CD4-positive, alpha-beta memory T cell (primary cell): ENCODE data around the gene ARFGAP2. TPM values are rescaled to one million over a fixed set of nuclear protein-coding genes. Genes with fewer than 3 reads are reported as not detected.

Source experiments
- CTCF ChIA-PET: fragments of 350-600 bp; sonication (Branson Sonifier 250); formaldehyde crosslinking; loops from one replicate; lab custom pipeline; 2021; ENCODE audit warnings: inconsistent platforms; ENCODE audit not compliant: partially characterized antibody; lab: Charles Lee
- POLR2A ChIA-PET: fragments of 350-600 bp; sonication (Branson Sonifier 250); formaldehyde crosslinking; loops from one replicate; lab custom pipeline; 2021; ENCODE audit not compliant: partially characterized antibody; lab: Charles Lee
- DNase-seq, 5 donors: peaks; one replicate each; pipeline versions ENCODE4 v3.0.0 to v3.0.0-alpha.2; 2020 to 2022; ENCODE audit warnings: mixed read lengths in 1 of 5
- H3K27ac ChIP-seq: one replicate; pipeline ENCODE4 v1.7.0; 2013; ENCODE audit warnings: low read depth, low read length
- H3K27me3 ChIP-seq: 2 replicates; pipeline ENCODE4 v1.7.0; 2013; ENCODE audit warnings: mild to moderate bottlenecking, low read length, moderate library complexity; ENCODE audit not compliant: insufficient read depth
- H3K36me3 ChIP-seq: 2 replicates; pipeline ENCODE4 v1.7.0; 2013; ENCODE audit warnings: mild to moderate bottlenecking, low read length, moderate library complexity; ENCODE audit not compliant: insufficient read depth
- H3K4me1 ChIP-seq: 2 replicates; pipeline ENCODE4 v1.7.0; 2013; ENCODE audit warnings: mild to moderate bottlenecking, low read length, moderate library complexity; ENCODE audit not compliant: insufficient read depth
- H3K4me3 ChIP-seq, 2 donors: one replicate each; pipeline ENCODE4 v1.7.0; 2013; ENCODE audit warnings: low read length in 2 of 2, mild to moderate bottlenecking in 1 of 2
- H3K9me3 ChIP-seq, 2 donors: one replicate each; pipeline ENCODE4 v1.7.0; 2013; ENCODE audit warnings: low read length in 2 of 2, control low read depth in 1 of 2; ENCODE audit not compliant: control insufficient read depth in 1 of 2
- H3K27ac Mint-ChIP-seq, 7 donors: one replicate each; pipeline ENCODE4 v1.8.0; 2020 to 2021; ENCODE audit warnings: mixed read lengths in 7 of 7, mild to moderate bottlenecking in 6 of 7, inconsistent platforms in 3 of 7, moderate library complexity in 3 of 7
- H3K27me3 Mint-ChIP-seq, 2 donors: one replicate each; pipeline ENCODE4 v1.8.0; 2020 to 2021; ENCODE audit warnings: mixed read lengths in 2 of 2
- H3K36me3 Mint-ChIP-seq, 2 donors: one replicate each; pipeline ENCODE4 v1.8.0; 2020 to 2021; ENCODE audit warnings: mixed read lengths in 2 of 2, inconsistent platforms in 1 of 2, mild to moderate bottlenecking in 1 of 2
- H3K4me1 Mint-ChIP-seq, 4 donors: one replicate each; pipeline ENCODE4 v1.8.0; 2020 to 2021; ENCODE audit warnings: mixed read lengths in 4 of 4, mild to moderate bottlenecking in 1 of 4
- H3K4me3 Mint-ChIP-seq, 8 donors: one replicate each; pipeline ENCODE4 v1.8.0; 2020 to 2021; ENCODE audit warnings: mixed read lengths in 8 of 8, mild to moderate bottlenecking in 7 of 8, moderate library complexity in 6 of 8, inconsistent platforms in 3 of 8
- H3K9me3 Mint-ChIP-seq, 8 donors: one replicate each; pipeline ENCODE4 v1.8.0; 2020 to 2021; ENCODE audit warnings: mixed read lengths in 8 of 8, mild to moderate bottlenecking in 5 of 8, inconsistent platforms in 3 of 8, moderate library complexity in 1 of 8
- intact Hi-C: fragments of 100-400 bp; cut with micrococcal nuclease; formaldehyde crosslinking; loops from one replicate; pipeline ENCODE4 v1.15.1; 2023
- polyA plus RNA-seq, 2 donors: library from polyadenylated mRNA; unstranded; fragments of 300-500 nt; fragmentation: Illumina TruSeq; gene quantifications; one replicate each; pipeline ENCODE4 v1.2.3, GENCODE V29; 2021
- total RNA-seq, 2 experiments: library from RNA; stranded (reverse); gene quantifications; one replicate each; pipeline ENCODE4 v1.2.3, GENCODE V29; 2021

Gene ARFGAP2
- total and polyA plus RNA-seq, 4 experiments from 2014 or later, result 88.6 to 142 (median 137) TPM

GRCh38 chr11:47147250-47147649 is 29.4 kb downstream of the ARFGAP2 start:
- no peaks in the 10 kb centered on the region for H3K4me1 ChIP-seq
- no peaks in the 10 kb centered on the region for H3K27me3 ChIP-seq
- intact Hi-C loops, result no loop called here
- H3K27me3 Mint-ChIP-seq, result no peaks in the 10 kb centered on the region
- H3K27ac Mint-ChIP-seq, result no peak overlapping the region
- POLR2A ChIA-PET, result interaction anchor here (0.6 kb wide), 1 partner anchor 245 kb away, joined by 3 read pairs; no protein-coding TSS in a partner anchor
- H3K27ac ChIP-seq, result no peak overlapping the region
- peaks cover 0 to 1% (median 0%) of the 10 kb centered on the region in 4 donors for H3K4me1 Mint-ChIP-seq
- H3K36me3 Mint-ChIP-seq, result peaks cover 5 to 7% of the 10 kb centered on the region in 2 donors
- CTCF ChIA-PET, result interaction anchor here (1.0 kb wide), 1 partner anchor 16 kb away, joined by 3 read pairs; no protein-coding TSS in a partner anchor
- no peak overlapping the region for H3K4me3 ChIP-seq
- H3K9me3 ChIP-seq, result no peaks in the 10 kb centered on the region
- no peak overlapping the region for H3K4me3 Mint-ChIP-seq
- no peaks in the 10 kb centered on the region for H3K9me3 Mint-ChIP-seq
- no peak for DNase-seq
- no peaks in the 10 kb centered on the region for H3K36me3 ChIP-seq

DNA sequence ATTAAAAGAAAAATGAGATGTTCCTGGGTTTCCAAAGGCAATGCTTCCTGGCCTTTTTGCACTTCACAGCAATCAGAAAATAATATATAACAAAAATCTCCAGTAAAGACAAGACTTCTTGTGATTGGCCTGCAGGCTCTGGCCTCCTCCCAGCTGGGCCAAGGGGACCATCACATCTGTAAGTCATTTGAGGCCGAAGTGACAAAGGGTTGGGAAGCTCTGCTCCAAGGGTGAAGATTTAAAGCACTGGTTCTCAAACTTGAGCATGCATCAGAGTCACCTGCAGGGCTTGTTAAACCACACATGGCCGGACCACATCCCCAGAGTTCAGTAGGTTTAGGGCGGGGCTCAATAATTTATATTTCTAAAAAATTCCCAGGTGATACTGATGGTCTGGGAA is 32.1 kb downstream of the ARFGAP2 start:
- ChIA-PET CTCF (interaction anchor here (0.6 to 1.8 kb wide), 2 partner anchors 8 to 474 kb away, joined by 3 to 6 read pairs; no protein-coding TSS in a partner anchor), POLR2A (no interaction called here)
- H3K36me3 Mint-ChIP-seq, result peaks cover 5 to 7% of the 10 kb centered on the region in 2 donors
- no peaks in the 10 kb centered on the region for H3K4me1 Mint-ChIP-seq
- no peak for DNase-seq
- Histone ChIP-seq H3K36me3 (no peaks in the 10 kb centered on the region), H3K4me1 (no peaks in the 10 kb centered on the region), H3K9me3 (no peaks in the 10 kb centered on the region), H3K4me3 (no peak overlapping the region), H3K27ac (no peak overlapping the region), H3K27me3 (no peaks in the 10 kb centered on the region)
- H3K27ac Mint-ChIP-seq, result no peak overlapping the region
- intact Hi-C loops, result no loop called here
- H3K4me3 Mint-ChIP-seq, result no peak overlapping the region
- H3K9me3 Mint-ChIP-seq, result no peaks in the 10 kb centered on the region
- H3K27me3 Mint-ChIP-seq, result no peaks in the 10 kb centered on the region

DNA sequence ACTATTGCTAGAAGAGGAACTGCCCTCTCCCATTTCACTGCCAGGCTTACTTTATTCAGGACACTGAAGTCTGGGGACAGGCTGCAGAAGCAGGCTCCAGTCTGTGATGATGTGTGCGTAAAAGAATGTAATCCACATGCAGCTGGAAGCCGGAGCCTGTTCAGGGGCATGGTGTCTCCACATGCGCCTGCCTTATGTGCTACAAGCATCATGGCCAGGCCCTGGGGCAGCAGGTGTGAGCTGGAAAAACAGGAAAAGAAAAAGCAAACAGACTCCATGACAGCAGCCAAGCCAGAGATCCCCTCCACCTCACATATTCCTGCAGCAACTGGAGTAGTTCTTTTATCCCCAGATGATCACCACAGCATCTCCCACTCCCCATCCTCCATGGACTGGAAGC is 33.4 kb downstream of the ARFGAP2 start:
- Mint-ChIP-seq H3K36me3 (peaks cover 6% of the 10 kb centered on the region in 2 donors), H3K4me3 (no peak overlapping the region), H3K9me3 (no peaks in the 10 kb centered on the region), H3K4me1 (no peaks in the 10 kb centered on the region), H3K27ac (no peak overlapping the region), H3K27me3 (no peaks in the 10 kb centered on the region)
- H3K36me3 ChIP-seq, result no peaks in the 10 kb centered on the region
- H3K9me3 ChIP-seq, result no peaks in the 10 kb centered on the region
- no peak for DNase-seq
- intact Hi-C loops, result no loop called here
- H3K4me3 ChIP-seq, result no peak overlapping the region
- POLR2A ChIA-PET, result no interaction called here
- no peaks in the 10 kb centered on the region for H3K4me1 ChIP-seq
- CTCF ChIA-PET, result interaction anchor here (1.0 to 1.8 kb wide), 2 partner anchors 10 to 247 kb away, joined by 3 to 6 read pairs; no protein-coding TSS in a partner anchor
- no peak overlapping the region for H3K27ac ChIP-seq
- no peaks in the 10 kb centered on the region for H3K27me3 ChIP-seq

DNA sequence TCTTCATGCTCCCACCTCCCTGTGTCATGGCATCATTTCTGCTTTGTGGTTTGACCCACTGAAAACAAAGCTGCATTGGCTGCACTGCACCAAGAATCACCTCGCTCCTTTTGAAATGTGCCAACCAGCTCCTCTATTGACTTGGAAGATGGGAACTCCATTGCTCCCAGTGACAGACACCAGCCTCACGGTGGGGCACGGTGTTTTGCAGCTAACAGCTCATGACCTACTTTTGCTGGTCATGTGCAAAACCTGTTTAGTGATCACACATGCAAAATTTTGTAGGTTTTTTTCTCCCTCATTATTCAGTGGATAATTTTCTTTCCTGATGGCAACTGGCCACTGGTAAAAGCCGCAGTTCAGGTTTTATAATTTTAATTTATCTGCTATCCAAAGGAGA is 36.8 kb downstream of the ARFGAP2 start:
- H3K4me3 ChIP-seq, result no peak overlapping the region
- peaks cover 15 to 20% of the 10 kb centered on the region in 2 donors for H3K36me3 Mint-ChIP-seq
- ChIA-PET CTCF (interaction anchor here (2.3 kb wide), 1 partner anchor 12 kb away, joined by 11 read pairs; no protein-coding TSS in a partner anchor), POLR2A (no interaction called here)
- no peaks in the 10 kb centered on the region for H3K36me3 ChIP-seq
- H3K4me1 Mint-ChIP-seq, result no peaks in the 10 kb centered on the region
- no peak for DNase-seq
- no peak overlapping the region for H3K27ac ChIP-seq
- H3K27ac Mint-ChIP-seq, result no peak overlapping the region
- H3K27me3 ChIP-seq, result no peaks in the 10 kb centered on the region
- H3K27me3 Mint-ChIP-seq, result no peaks in the 10 kb centered on the region
- H3K4me1 ChIP-seq, result no peaks in the 10 kb centered on the region
- no peaks in the 10 kb centered on the region for H3K9me3 Mint-ChIP-seq
- H3K9me3 ChIP-seq, result no peaks in the 10 kb centered on the region
- no peak overlapping the region for H3K4me3 Mint-ChIP-seq
- intact Hi-C loops, result no loop called here

- CTCF ChIA-PET, result no interaction called here
- H3K36me3 Mint-ChIP-seq, result peaks cover 15 to 20% of the 10 kb centered on the region in 2 donors
- no peaks in the 10 kb centered on the region for H3K36me3 ChIP-seq
These were observed 39.2 kb downstream of the ARFGAP2 start for GRCh38 chr11:47137476-47137875.

GRCh38 chr11:47136921-47137320 is 39.8 kb downstream of the ARFGAP2 start:
- H3K36me3 Mint-ChIP-seq, result peaks cover 14 to 20% of the 10 kb centered on the region in 2 donors
- no peaks in the 10 kb centered on the region for H3K9me3 ChIP-seq
- no peak overlapping the region for H3K4me3 ChIP-seq
- no peaks in the 10 kb centered on the region for H3K27me3 Mint-ChIP-seq
- ChIA-PET CTCF (no interaction called here), POLR2A (no interaction called here)
- intact Hi-C loops, result no loop called here
- no peak overlapping the region for H3K4me3 Mint-ChIP-seq
- H3K27ac Mint-ChIP-seq, result no peak overlapping the region
- DNase-seq, result no peak
- H3K36me3 ChIP-seq, result no peaks in the 10 kb centered on the region
- no peaks in the 10 kb centered on the region for H3K4me1 ChIP-seq
- no peaks in the 10 kb centered on the region for H3K27me3 ChIP-seq
- H3K9me3 Mint-ChIP-seq, result no peaks in the 10 kb centered on the region
- H3K4me1 Mint-ChIP-seq, result no peaks in the 10 kb centered on the region
- H3K27ac ChIP-seq, result no peak overlapping the region

More at GRCh38 chr11:47137476-47137875, 39.2 kb downstream of the ARFGAP2 start:
- H3K4me1 Mint-ChIP-seq, result no peaks in the 10 kb centered on the region
- no peaks in the 10 kb centered on the region for H3K9me3 Mint-ChIP-seq
- DNase-seq, result no peak
- H3K4me3 Mint-ChIP-seq, result no peak overlapping the region
- intact Hi-C loops, result no loop called here
- POLR2A ChIA-PET, result no interaction called here
- Histone ChIP-seq H3K27me3 (no peaks in the 10 kb centered on the region), H3K27ac (no peak overlapping the region), H3K4me3 (no peak overlapping the region), H3K4me1 (no peaks in the 10 kb centered on the region), H3K9me3 (no peaks in the 10 kb centered on the region)
- H3K27ac Mint-ChIP-seq, result no peak overlapping the region
- no peaks in the 10 kb centered on the region for H3K27me3 Mint-ChIP-seq

GRCh38 chr11:47136327-47136726 is 40.4 kb downstream of the ARFGAP2 start:
- Mint-ChIP-seq H3K36me3 (peaks cover 14 to 20% of the 10 kb centered on the region in 2 donors), H3K9me3 (no peaks in the 10 kb centered on the region), H3K4me1 (no peaks in the 10 kb centered on the region), H3K4me3 (no peak overlapping the region), H3K27me3 (no peaks in the 10 kb centered on the region), H3K27ac (peak overlapping the region in 2 of 7 donors; percentile 3 to 53)
- Histone ChIP-seq H3K27ac (no peak overlapping the region), H3K4me1 (no peaks in the 10 kb centered on the region), H3K9me3 (no peaks in the 10 kb centered on the region), H3K4me3 (no peak overlapping the region), H3K36me3 (no peaks in the 10 kb centered on the region), H3K27me3 (no peaks in the 10 kb centered on the region)
- POLR2A ChIA-PET, result no interaction called here
- intact Hi-C loops, result no loop called here
- CTCF ChIA-PET, result no interaction called here
- no peak for DNase-seq
